ENCODE data around the gene GRIP1.

DNA sequence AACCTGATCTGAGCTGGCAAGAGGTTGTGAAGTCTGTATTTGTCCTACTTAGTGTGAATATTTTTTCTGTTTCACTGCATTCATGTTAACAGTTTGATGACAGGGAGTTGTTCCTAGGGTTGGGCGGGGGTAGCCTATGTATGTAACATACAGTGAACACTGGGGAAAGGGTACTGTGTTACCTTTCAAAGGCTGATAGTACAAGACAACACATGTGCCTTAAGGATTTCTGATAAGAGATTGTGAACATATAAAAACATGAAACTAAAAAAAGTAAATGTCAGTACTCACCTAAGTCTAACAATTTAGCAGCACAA is 30.5 kb upstream of the GRIP1 start:
- TF ChIP-seq POLR2A (IDR thresholded peaks at IDR 0.05), result no peak
- no peak for TF ChIP-seq CTCF (IDR thresholded peaks at IDR 0.05)
- no peak for TF ChIP-seq EP300 (IDR thresholded peaks at IDR 0.05)

All from tibial nerve (tissue), 4 donors.